Neuronal stem cell (in vitro differentiated cells): Measurements from ENCODE around the gene PRR23E.

ENCODE experiments used
- DNase-seq: peaks from one replicate; pipeline ENCODE4 v3.0.0-alpha.2; 2013; ENCODE audit warnings: low spot score
- H2AFZ ChIP-seq: one replicate; pipeline ENCODE4 v1.6.1; 2013; ENCODE audit warnings: mild to moderate bottlenecking, low read length, inconsistent platforms
- H2AK5ac ChIP-seq: 2 replicates; pipeline ENCODE4 v1.6.1; 2013; ENCODE audit warnings: low read depth, mild to moderate bottlenecking, inconsistent platforms, low read length, moderate library complexity, mixed read lengths
- H2BK120ac ChIP-seq: 2 replicates; pipeline ENCODE4 v1.6.1; 2013; ENCODE audit warnings: low read depth, mild to moderate bottlenecking, inconsistent platforms, low read length, moderate library complexity, mixed read lengths
- H2BK12ac ChIP-seq: one replicate; pipeline ENCODE4 v1.6.1; 2013; ENCODE audit warnings: low read length, inconsistent platforms
- H2BK15ac ChIP-seq: 2 replicates; pipeline ENCODE4 v1.6.1; 2013; ENCODE audit warnings: mild to moderate bottlenecking, low read length, inconsistent platforms, mixed read lengths
- H2BK5ac ChIP-seq: one replicate; pipeline ENCODE4 v1.6.1; 2013; ENCODE audit warnings: inconsistent platforms, mild to moderate bottlenecking, low read length, moderate library complexity
- H3K14ac ChIP-seq: one replicate; pipeline ENCODE4 v1.6.1; 2013; ENCODE audit warnings: low read length, inconsistent platforms
- H3K18ac ChIP-seq: 2 replicates; pipeline ENCODE4 v1.6.1; 2013; ENCODE audit warnings: low read length, inconsistent platforms
- H3K23ac ChIP-seq: 2 replicates; pipeline ENCODE4 v1.6.1; 2013; ENCODE audit warnings: low read depth, mild to moderate bottlenecking, mixed read lengths, low read length, inconsistent platforms; ENCODE audit not compliant: poor library complexity
- H3K27ac ChIP-seq: replicated peaks from 3 replicates; pipeline ENCODE4 v1.5.1; 2013; ENCODE audit warnings: low read length, inconsistent platforms
- H3K27me3 ChIP-seq, 3 experiments: 2 replicates each; pipeline ENCODE4 v1.6.1; 2013; ENCODE audit warnings: low read length in 3 of 3, mild to moderate bottlenecking in 2 of 3, inconsistent platforms in 1 of 3, low read depth in 1 of 3, mixed read lengths in 1 of 3, moderate library complexity in 1 of 3; ENCODE audit not compliant: control insufficient read depth in 3 of 3, insufficient read depth in 3 of 3
- H3K36me3 ChIP-seq, 2 donors: replicated peaks in 1 of 2; 2 replicates each; pipeline ENCODE4 v1.6.1; 2013; ENCODE audit warnings: low read length in 2 of 2; ENCODE audit not compliant: control insufficient read depth in 2 of 2, insufficient read depth in 2 of 2
- H3K4ac ChIP-seq: 2 replicates; pipeline ENCODE4 v1.6.1; 2013; ENCODE audit warnings: inconsistent platforms, mild to moderate bottlenecking, low read length, moderate library complexity
- H3K4me1 ChIP-seq, 2 donors: 1 replicate in 1 of 2; 2 replicates in 1 of 2; pipeline ENCODE4 v1.6.1; 2013; ENCODE audit warnings: low read length in 2 of 2, low read depth in 1 of 2; ENCODE audit not compliant: control insufficient read depth in 2 of 2, insufficient read depth in 1 of 2
- H3K4me2 ChIP-seq: one replicate; pipeline ENCODE4 v1.6.1; 2013; ENCODE audit warnings: mild to moderate bottlenecking, low read length, inconsistent platforms; ENCODE audit not compliant: insufficient read depth, poor library complexity, severe bottlenecking
- H3K4me3 ChIP-seq, 2 donors: 2 replicates each; pipeline ENCODE4 v1.5.1; 2013; ENCODE audit warnings: low read length in 2 of 2, mild to moderate bottlenecking in 2 of 2, inconsistent platforms in 1 of 2, moderate library complexity in 1 of 2
- H3K79me1 ChIP-seq: one replicate; pipeline ENCODE4 v1.6.1; 2013; ENCODE audit warnings: low read depth, mild to moderate bottlenecking, inconsistent platforms, low read length, moderate library complexity
- H3K9ac ChIP-seq: one replicate; pipeline ENCODE4 v1.6.1; 2013; ENCODE audit warnings: mild to moderate bottlenecking, low read depth, low read length, inconsistent platforms; ENCODE audit not compliant: poor library complexity
- H3K9me3 ChIP-seq, 2 donors: replicated peaks in 1 of 2; 2 replicates each; pipeline versions ENCODE3 to v1.6.1; 2013; ENCODE audit warnings: low read length in 2 of 2, mild to moderate bottlenecking in 2 of 2, inconsistent platforms in 1 of 2, low read depth in 1 of 2, mixed read lengths in 1 of 2, moderate library complexity in 1 of 2; ENCODE audit not compliant: control insufficient read depth in 2 of 2, insufficient read depth in 1 of 2
- H4K8ac ChIP-seq: one replicate; pipeline ENCODE4 v1.6.1; 2013; ENCODE audit warnings: low read depth, mild to moderate bottlenecking, inconsistent platforms, low read length, moderate library complexity
- H4K91ac ChIP-seq: one replicate; pipeline ENCODE4 v1.6.1; 2013; ENCODE audit warnings: low read length, low read depth, mild to moderate bottlenecking, inconsistent platforms; ENCODE audit not compliant: poor library complexity
- WGBS, 2 donors: extraction: QIAGEN DNeasy Blood & Tissue Kit; methylation state at CpG; one replicate each; pipeline ENCODE4 v1.1.7; 2013; ENCODE audit warnings: missing lambda C conversion rate in 2 of 2, mixed read lengths in 1 of 2; ENCODE audit not compliant: insufficient read length in 2 of 2, insufficient replicate concordance in 1 of 2; ENCODE audit errors: extremely low coverage in 2 of 2; 5-methylcytosine and 5-hydroxymethylcytosine counted together

PRR23E gene

DNA sequence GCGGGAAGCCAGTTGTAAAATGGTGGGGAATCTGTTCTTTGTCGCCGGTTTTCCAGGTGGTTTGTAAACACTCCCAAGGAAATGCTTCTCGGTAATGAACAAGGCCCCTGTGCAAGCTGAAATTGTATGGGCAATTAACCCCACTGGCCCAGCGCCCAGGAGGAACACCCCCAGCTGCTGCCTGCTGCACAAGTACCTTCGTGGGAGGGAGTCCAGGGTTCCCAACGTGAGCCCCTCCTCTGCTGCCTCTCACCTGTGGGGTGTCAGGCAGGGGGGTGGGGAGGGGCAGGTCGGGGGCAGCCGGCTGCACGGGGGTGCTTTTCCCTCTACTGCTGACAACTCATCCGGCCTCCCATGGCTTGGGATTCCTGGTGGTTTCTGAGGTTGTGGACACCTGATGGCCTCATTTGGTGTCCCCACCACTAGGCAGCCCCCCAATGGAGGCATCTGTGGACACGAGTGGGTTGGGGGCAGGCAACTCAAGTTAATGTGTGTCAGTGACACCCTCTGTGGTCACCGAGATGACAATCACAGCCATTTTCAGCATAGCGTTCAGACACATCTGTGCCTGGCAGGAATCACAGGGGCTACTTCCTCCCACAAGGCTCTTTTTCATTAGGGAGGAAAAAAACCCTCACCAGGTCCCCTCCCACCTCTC, 35.6 kb upstream of the PRR23E start:
- Histone ChIP-seq H2BK12ac (no peak overlapping the region), H3K27ac (peak overlapping the region; percentile 56), H3K14ac (no peak overlapping the region), H2BK5ac (no peak overlapping the region), H3K79me1 (peaks cover 3% of the 10 kb centered on the region), H3K4me1 (peaks cover 0 to 51% of the 10 kb centered on the region in 2 donors), H2BK15ac (no peak overlapping the region), H3K4me3 (no peak overlapping the region), H3K18ac (peak overlapping the region; percentile 41), H2AK5ac (no peak overlapping the region), H3K36me3 (peaks cover 0 to 1% of the 10 kb centered on the region in 2 donors), H3K23ac (no peak overlapping the region), H3K27me3 (no peaks in the 10 kb centered on the region), H3K4ac (no peak overlapping the region), H2BK120ac (no peak overlapping the region), H3K4me2 (no peak overlapping the region), H4K8ac (no peak overlapping the region), H3K9ac (no peak overlapping the region), H2AFZ (no peak overlapping the region), H4K91ac (no peak overlapping the region), H3K9me3 (peaks cover 0 to 9% of the 10 kb centered on the region in 2 donors)
- DNase-seq, result no peak
- no CpG with 5 or more reads among the region's 14 CpGs for WGBS, 2 donors

DNA sequence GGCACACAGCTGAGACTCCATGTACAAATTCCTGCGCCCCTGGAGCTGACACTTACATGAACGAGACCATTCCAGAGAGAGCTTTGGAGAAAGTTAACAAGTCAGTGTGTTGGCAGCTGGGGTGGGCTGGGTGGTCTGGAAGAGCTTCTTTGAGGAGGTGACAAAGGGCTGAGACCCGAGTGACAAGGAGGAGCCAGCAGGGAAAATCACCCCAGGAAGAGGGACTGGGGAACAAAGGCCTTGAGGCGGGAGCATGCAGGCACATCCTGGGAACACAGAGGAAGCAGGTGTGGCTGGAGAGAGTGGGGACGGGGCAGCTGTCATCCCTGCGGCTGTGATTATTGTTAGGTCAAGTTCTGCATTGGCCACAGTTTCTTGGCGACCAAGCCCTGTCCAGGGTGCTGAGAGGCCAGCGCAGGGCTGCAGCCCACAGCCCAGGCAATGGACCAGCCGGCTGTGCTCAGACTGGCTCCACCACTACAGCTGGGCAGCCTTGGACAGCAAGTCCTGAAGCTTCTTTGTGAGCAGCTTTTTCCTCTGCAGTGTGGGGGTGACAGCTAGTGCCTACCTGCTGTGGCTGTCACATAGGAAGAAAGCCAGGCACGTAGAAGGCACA, 34.2 kb upstream of the PRR23E start:
- H3K9ac ChIP-seq, result no peak overlapping the region
- H3K9me3 ChIP-seq, result peaks cover 0 to 9% of the 10 kb centered on the region in 2 donors
- H3K18ac ChIP-seq, result peak overlapping the region; percentile 86
- DNase-seq, result peak; percentile 81
- H3K27ac ChIP-seq, result peak overlapping the region; percentile 90
- no peak overlapping the region for H4K8ac ChIP-seq
- peak overlapping the region; percentile 8 for H2BK120ac ChIP-seq
- no peak overlapping the region for H3K4ac ChIP-seq
- H3K4me2 ChIP-seq, result peak overlapping the region; percentile 39
- peak overlapping the region; percentile 83 for H2BK5ac ChIP-seq
- WGBS, 2 donors, result no CpG with 5 or more reads among the region's 10 CpGs
- H2BK12ac ChIP-seq, result no peak overlapping the region
- H2AK5ac ChIP-seq, result no peak overlapping the region
- H3K4me3 ChIP-seq, result peak overlapping the region in 1 of 2 donors; percentile 11
- peaks cover 3% of the 10 kb centered on the region for H3K79me1 ChIP-seq
- H3K27me3 ChIP-seq, result no peaks in the 10 kb centered on the region
- peak overlapping the region; percentile 34 for H4K91ac ChIP-seq
- H3K23ac ChIP-seq, result peak overlapping the region; percentile 25
- peaks cover 0 to 51% of the 10 kb centered on the region in 2 donors for H3K4me1 ChIP-seq
- H3K36me3 ChIP-seq, result peaks cover 0 to 1% of the 10 kb centered on the region in 2 donors
- peak overlapping the region; percentile 73 for H3K14ac ChIP-seq
- no peak overlapping the region for H2AFZ ChIP-seq
- H2BK15ac ChIP-seq, result peak overlapping the region; percentile 52

DNA sequence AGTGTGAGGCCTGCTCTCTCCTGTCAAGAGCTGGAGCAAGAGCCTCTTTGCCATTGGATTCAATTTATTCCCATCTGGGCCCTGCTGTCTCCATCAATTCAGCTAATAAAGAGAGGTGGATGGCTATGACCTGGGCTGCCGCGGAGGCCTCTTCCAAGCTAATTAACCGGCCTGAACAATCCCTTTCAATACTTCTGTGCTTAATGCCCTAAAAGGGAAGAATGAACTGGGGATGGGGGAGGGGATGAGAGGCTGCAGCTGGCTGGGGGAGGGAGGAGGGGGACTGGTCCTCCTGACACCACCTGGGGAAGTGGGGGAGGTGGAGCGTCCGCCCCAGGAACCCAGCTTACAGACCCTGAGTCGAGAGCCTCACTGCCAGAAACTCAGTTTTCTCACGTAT, 33.4 kb upstream of the PRR23E start:
- peaks cover 3% of the 10 kb centered on the region for H3K79me1 ChIP-seq
- H2BK120ac ChIP-seq, result no peak overlapping the region
- peak overlapping the region; percentile 90 for H3K27ac ChIP-seq
- DNase-seq, result peak; percentile 75
- no peak overlapping the region for H3K18ac ChIP-seq
- no peaks in the 10 kb centered on the region for H3K36me3 ChIP-seq
- H3K23ac ChIP-seq, result no peak overlapping the region
- no peak overlapping the region for H3K4me3 ChIP-seq
- no peak overlapping the region for H2BK15ac ChIP-seq
- no peak overlapping the region for H2AK5ac ChIP-seq
- no peaks in the 10 kb centered on the region for H3K27me3 ChIP-seq
- WGBS, 2 donors, result no CpG with 5 or more reads among the region's 7 CpGs
- peaks cover 0 to 5% of the 10 kb centered on the region in 2 donors for H3K9me3 ChIP-seq
- H2BK5ac ChIP-seq, result no peak overlapping the region
- H3K9ac ChIP-seq, result no peak overlapping the region
- no peak overlapping the region for H4K91ac ChIP-seq
- no peak overlapping the region for H3K4ac ChIP-seq
- no peak overlapping the region for H4K8ac ChIP-seq
- no peak overlapping the region for H2BK12ac ChIP-seq
- H3K4me1 ChIP-seq, result peaks cover 0 to 51% of the 10 kb centered on the region in 2 donors
- peak overlapping the region; percentile 41 for H3K4me2 ChIP-seq
- H3K14ac ChIP-seq, result no peak overlapping the region
- H2AFZ ChIP-seq, result no peak overlapping the region

DNA sequence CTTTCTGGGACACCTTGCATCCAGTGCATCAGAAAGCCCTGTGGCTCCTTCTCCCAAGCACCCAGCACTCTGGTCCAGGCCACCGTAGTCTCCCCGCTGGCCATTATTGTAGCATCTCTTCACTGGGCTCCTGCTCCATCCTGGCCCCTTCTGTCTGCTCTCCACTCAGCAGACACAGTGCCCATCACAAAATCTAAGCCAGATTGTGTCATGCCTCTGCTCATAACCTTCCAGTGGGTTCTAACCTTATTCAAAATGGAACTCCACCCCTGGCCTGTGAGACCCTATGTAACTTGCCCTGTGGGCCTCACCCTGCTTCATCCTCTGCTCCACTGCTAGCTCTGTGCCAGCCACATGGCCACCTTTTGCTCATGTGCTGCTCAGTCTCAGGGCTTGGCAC, 31.7 kb upstream of the PRR23E start:
- H3K27ac ChIP-seq, result no peak overlapping the region
- no peak overlapping the region for H3K4ac ChIP-seq
- no peak overlapping the region for H2AFZ ChIP-seq
- H2BK120ac ChIP-seq, result no peak overlapping the region
- no peak overlapping the region for H3K9ac ChIP-seq
- H3K23ac ChIP-seq, result no peak overlapping the region
- peak overlapping the region; percentile 95 for H4K91ac ChIP-seq
- H3K18ac ChIP-seq, result no peak overlapping the region
- peak overlapping the region; percentile 17 for H2AK5ac ChIP-seq
- no peaks in the 10 kb centered on the region for H3K9me3 ChIP-seq
- H2BK5ac ChIP-seq, result no peak overlapping the region
- peaks cover 0 to 43% of the 10 kb centered on the region in 2 donors for H3K4me1 ChIP-seq
- H2BK12ac ChIP-seq, result no peak overlapping the region
- H3K4me2 ChIP-seq, result no peak overlapping the region
- H3K27me3 ChIP-seq, result no peaks in the 10 kb centered on the region
- no peak overlapping the region for H4K8ac ChIP-seq
- no peak overlapping the region for H3K14ac ChIP-seq
- no peak for DNase-seq
- WGBS, 2 donors, result no CpG with 5 or more reads among the region's 2 CpGs
- H3K79me1 ChIP-seq, result peaks cover 3% of the 10 kb centered on the region
- H3K4me3 ChIP-seq, result no peak overlapping the region
- peak overlapping the region; percentile 3 for H2BK15ac ChIP-seq
- H3K36me3 ChIP-seq, result no peaks in the 10 kb centered on the region
